ENCODE measurements around the gene HPCAL1. TPM values are rescaled to one million over a fixed set of nuclear protein-coding genes. Genes with fewer than 3 reads are reported as not detected.

Gene HPCAL1
- total RNA-seq, 2 experiments from 2014 or later, result 85.0 to 85.7 TPM

- CTCF ChIA-PET, result interaction anchor here (1.2 kb wide), 1 partner anchor 130 kb away, joined by 3 read pairs; no protein-coding TSS in a partner anchor
- POLR2A ChIA-PET, result no interaction called here
Observed at GRCh38 chr2:10413991-10414451, 111.3 kb downstream of the HPCAL1 start.

GRCh38 chr2:10414591-10414990 is 111.9 kb downstream of the HPCAL1 start:
- ChIA-PET CTCF (interaction anchor here (1.2 kb wide), 1 partner anchor 131 kb away, joined by 3 read pairs; no protein-coding TSS in a partner anchor), POLR2A (no interaction called here)

GRCh38 chr2:10415048-10415447 is 112.3 kb downstream of the HPCAL1 start:
- ChIA-PET CTCF (interaction anchor here (1.2 kb wide), 1 partner anchor 131 kb away, joined by 3 read pairs; no protein-coding TSS in a partner anchor), POLR2A (no interaction called here)

- CTCF ChIA-PET, result interaction anchor here (0.7 to 1.2 kb wide), 3 partner anchors 243 to 431 kb away, joined by 3 read pairs; no protein-coding TSS in a partner anchor
- POLR2A ChIA-PET, result no interaction called here
Observed at GRCh38 chr2:10415640-10416039, 112.9 kb downstream of the HPCAL1 start.

- CTCF ChIA-PET, result interaction anchor here (1.9 kb wide), 1 partner anchor 9 kb away, joined by 7 read pairs; no protein-coding TSS in a partner anchor
- POLR2A ChIA-PET, result no interaction called here
Observed at GRCh38 chr2:10417551-10418335, 115.0 kb downstream of the HPCAL1 start.

GRCh38 chr2:10419553-10420257 is 117.0 kb downstream of the HPCAL1 start:
- POLR2A ChIA-PET, result interaction anchor here (0.6 kb wide), 1 partner anchor 91 kb away, joined by 3 read pairs; no protein-coding TSS in a partner anchor
- CTCF ChIA-PET, result interaction anchor here (1.1 to 2.3 kb wide), 3 partner anchors 11 to 295 kb away, joined by 4 to 8 read pairs (median 7); no protein-coding TSS in a partner anchor

GRCh38 chr2:10422251-10422650 is 119.5 kb downstream of the HPCAL1 start:
- CTCF ChIA-PET, result interaction anchor here (1.0 kb wide), 1 partner anchor 11 kb away, joined by 3 read pairs; no protein-coding TSS in a partner anchor

GRCh38 chr2:10422732-10423399 is 120.2 kb downstream of the HPCAL1 start:
- ChIA-PET POLR2A (no interaction called here), CTCF (interaction anchor here (0.5 to 1.0 kb wide), 2 partner anchors 9 to 11 kb away, joined by 3 read pairs; no protein-coding TSS in a partner anchor)

More at GRCh38 chr2:10422251-10422650, 119.5 kb downstream of the HPCAL1 start:
- POLR2A ChIA-PET, result no interaction called here

- ChIA-PET POLR2A (no interaction called here), CTCF (interaction anchor here (1.6 kb wide), 1 partner anchor 14 kb away, joined by 6 read pairs; no protein-coding TSS in a partner anchor)
Observed at GRCh38 chr2:10423400-10423774, 120.7 kb downstream of the HPCAL1 start.

- ChIA-PET CTCF (interaction anchor here (1.6 kb wide), 1 partner anchor 15 kb away, joined by 6 read pairs; no protein-coding TSS in a partner anchor), POLR2A (no interaction called here)
Observed at GRCh38 chr2:10424051-10424450, 121.3 kb downstream of the HPCAL1 start.

- POLR2A ChIA-PET, result no interaction called here
- CTCF ChIA-PET, result interaction anchor here (1.6 to 2.1 kb wide), 2 partner anchors 10 to 16 kb away, joined by 6 read pairs; no protein-coding TSS in a partner anchor
Observed at GRCh38 chr2:10424916-10425505, 122.3 kb downstream of the HPCAL1 start.

GRCh38 chr2:10425699-10426098 is 123.0 kb downstream of the HPCAL1 start:
- POLR2A ChIA-PET, result interaction anchor here (0.7 kb wide), 1 partner anchor 9 kb away, joined by 4 read pairs; no protein-coding TSS in a partner anchor
- CTCF ChIA-PET, result interaction anchor here (2.1 kb wide), 1 partner anchor 10 kb away, joined by 6 read pairs; no protein-coding TSS in a partner anchor

GRCh38 chr2:10426726-10427617 is 124.3 kb downstream of the HPCAL1 start:
- CTCF ChIA-PET, result interaction anchor here (2.1 kb wide), 1 partner anchor 8 kb away, joined by 6 read pairs; no protein-coding TSS in a partner anchor
- POLR2A ChIA-PET, result no interaction called here

GRCh38 chr2:10427618-10427949 is 124.9 kb downstream of the HPCAL1 start:
- POLR2A ChIA-PET, result no interaction called here
- CTCF ChIA-PET, result no interaction called here

GRCh38 chr2:10428355-10428754 is 125.7 kb downstream of the HPCAL1 start:
- CTCF ChIA-PET, result interaction anchor here (0.8 kb wide), 1 partner anchor 360 kb away, joined by 3 read pairs; no protein-coding TSS in a partner anchor
- POLR2A ChIA-PET, result no interaction called here

- CTCF ChIA-PET, result interaction anchor here (0.8 kb wide), 1 partner anchor 361 kb away, joined by 3 read pairs; no protein-coding TSS in a partner anchor
- POLR2A ChIA-PET, result no interaction called here
Observed at GRCh38 chr2:10428924-10429323, 126.2 kb downstream of the HPCAL1 start.

- POLR2A ChIA-PET, result interaction anchor here (0.7 kb wide), 1 partner anchor 96 kb away, joined by 7 read pairs; no protein-coding TSS in a partner anchor
- CTCF ChIA-PET, result interaction anchor here (0.6 to 2.7 kb wide), 4 partner anchors 8 to 358 kb away, joined by 3 to 10 read pairs (median 4); no protein-coding TSS in a partner anchor
Observed at GRCh38 chr2:10430886-10431622, 128.3 kb downstream of the HPCAL1 start.

Data from activated CD8-positive, alpha-beta memory T cell treated with anti-CD3 and anti-CD28 coated beads for 36 hours (primary cell).